HepG2 (cell line): ENCODE measurements around the gene SETD5. TPM values are rescaled to one million over a fixed set of nuclear protein-coding genes. Genes with fewer than 3 reads are reported as not detected.

Experiments
- ATAC-seq: fragments of 200-7000 bp; cut with Tn5 transposase; 3 replicates; pipeline ENCODE4 v1.9.1; 2020; ENCODE audit warnings: mild to moderate bottlenecking, moderate library complexity
- BruUV-seq: library from RNA; stranded (reverse); fragments of 400-500 nt; replicated peaks from 2 replicates; lab custom pipeline; 2021; lab: Mats Ljungman, UMichigan
- CTCF ChIA-PET: fragments of 300-600 bp; formaldehyde crosslinking; extraction: SDS; loops from one replicate; lab custom pipeline; 2021; ENCODE audit warnings: low total read pairs, inconsistent platforms, low intra/inter-chr PET ratio; lab: Yijun Ruan, JAX
- POLR2A ChIA-PET: fragments of 350-600 bp; sonication (Branson Sonifier 250); formaldehyde crosslinking; loops from one replicate; lab custom pipeline; 2020; ENCODE audit warnings: antibody characterized with exemption, inconsistent platforms; lab: Yijun Ruan, JAX
- DNase-seq: peaks from one replicate; pipeline ENCODE4 v3.0.0-alpha.2; 2015; ENCODE audit warnings: low spot score
- FAIRE-seq: peaks from 3 replicates; lab custom pipeline; 2011; peaks lifted over from hg19 to GRCh38; lab: Jason Lieb, UNC
- H2AFZ ChIP-seq: one replicate; pipeline ENCODE4 v1.6.1; 2011; ENCODE audit warnings: low read length, inconsistent platforms
- H3K27ac ChIP-seq: fragments of 300-600 bp; 3 replicates; pipeline ENCODE4 v1.8.0; 2011; ENCODE audit warnings: mixed run types, mild to moderate bottlenecking, mixed read lengths, low read length, inconsistent platforms; ENCODE audit not compliant: insufficient read depth; ENCODE audit errors: extremely low read length
- H3K27me3 ChIP-seq, 2 experiments: fragments of 200-600 bp in 1 of 2; 2 replicates in 1 of 2; 3 replicates in 1 of 2; pipeline versions ENCODE4 v1.6.0 to v1.8.0; 2011; ENCODE audit warnings: low read length in 2 of 2, mild to moderate bottlenecking in 2 of 2, moderate library complexity in 2 of 2, inconsistent platforms in 1 of 2; ENCODE audit not compliant: insufficient read depth in 2 of 2, control insufficient read depth in 1 of 2
- H3K36me3 ChIP-seq, 2 experiments: fragments of 200-600 bp in 1 of 2; replicated peaks in 1 of 2; 2 replicates in 1 of 2; 3 replicates in 1 of 2; pipeline versions ENCODE4 v1.5.1 to v1.8.0; 2011; ENCODE audit warnings: low read length in 2 of 2, inconsistent platforms in 1 of 2; ENCODE audit not compliant: insufficient read depth in 2 of 2, control insufficient read depth in 1 of 2
- H3K4me1 ChIP-seq: 2 replicates; pipeline ENCODE4 v1.5.1; 2012; ENCODE audit warnings: low read length, inconsistent platforms; ENCODE audit not compliant: insufficient read depth
- H3K4me2 ChIP-seq: 2 replicates; pipeline ENCODE4 v1.6.0; 2011; ENCODE audit warnings: low read depth, low read length, inconsistent platforms
- H3K4me3 ChIP-seq, 3 experiments: fragments of 200-600 bp in 1 of 3; sonication (generic), shearing (Covaris generic) in 1 of 3; replicated peaks in 1 of 3; 2 replicates each; pipeline ENCODE4 v1.5.1; 2011 to 2016; ENCODE audit warnings: low read length in 3 of 3, inconsistent platforms in 2 of 3, low read depth in 2 of 3, mild to moderate bottlenecking in 2 of 3, control low read depth in 1 of 3, mixed read lengths in 1 of 3; ENCODE audit not compliant: insufficient read depth in 1 of 3
- H3K79me2 ChIP-seq: one replicate; pipeline ENCODE4 v1.6.1; 2011; ENCODE audit warnings: low read length, inconsistent platforms; ENCODE audit not compliant: insufficient read depth
- H3K9ac ChIP-seq: 2 replicates; pipeline ENCODE4 v1.6.0; 2011; ENCODE audit warnings: mild to moderate bottlenecking, low read depth, low read length, inconsistent platforms; ENCODE audit not compliant: insufficient read depth
- H3K9me3 ChIP-seq: 2 replicates; pipeline ENCODE4 v1.5.1; 2012; ENCODE audit warnings: mild to moderate bottlenecking, low read length
- H4K20me1 ChIP-seq: 2 replicates; pipeline ENCODE4 v1.6.0; 2011; ENCODE audit warnings: inconsistent platforms, mild to moderate bottlenecking, low read length, moderate library complexity; ENCODE audit not compliant: insufficient read depth
- ASH2L ChIP-seq: fragments of 300-600, 200-600 bp; sonication (generic); IDR thresholded peaks from 2 replicates; pipeline ENCODE4 v1.7.0; 2017; ENCODE audit warnings: low read depth, mild to moderate bottlenecking, moderate library complexity, mixed read lengths, low read length; ENCODE audit not compliant: insufficient read length
- MBNL3 ChIP-seq: fragments of 250-450 bp; sonication (Bioruptor Pico); conservative IDR thresholded peaks from 2 replicates; pipeline ENCODE4 v1.8.0; 2022; ENCODE audit warnings: mild to moderate bottlenecking, inconsistent platforms
- ZGPAT ChIP-seq: IDR thresholded peaks from 2 replicates; pipeline ENCODE4 v1.6.1; 2016; ENCODE audit warnings: mild to moderate bottlenecking
- ZNF546 ChIP-seq: sonication (generic); formaldehyde crosslinking; conservative IDR thresholded peaks from 2 replicates; pipeline ENCODE4 v1.8.1; 2023; ENCODE audit warnings: mild to moderate bottlenecking, missing genetic modification reagents
- WGBS: methylation state at CpG from one replicate; pipeline ENCODE4 v1.1.6; 2017; ENCODE audit warnings: low lambda C conversion rate; 5-methylcytosine and 5-hydroxymethylcytosine counted together
- in situ Hi-C: cut with HindIII; loops from 2 replicates; pipeline ENCODE4 v1.10.0; 2017; ENCODE audit warnings: low pct_unique_long_range_greater_than_20kb; ENCODE audit not compliant: extremely low pct_ligation_motif_present
- intact Hi-C: fragments of 100-400 bp; cut with micrococcal nuclease; formaldehyde crosslinking; loops from one replicate; pipeline ENCODE4 v1.10.0; 2022; ENCODE audit not compliant: unreplicated experiment
- polyA plus RNA-seq, 8 experiments: library from polyadenylated mRNA; depleted of rRNA in 3 of 8; stranded (reverse) in 7 of 8; unstranded in 1 of 8; fragments of >200 nt; fragmentation: Illumina TruSeq in 4 of 8; extraction: Trizol in 4 of 8; gene quantifications; 2 replicates each; pipeline versions ENCODE4 v1.2.1 to v1.2.3, GENCODE V29; 2011 to 2016; ENCODE audit warnings: low read depth in 4 of 8, missing spikeins in 1 of 8, mixed read lengths in 1 of 8; ENCODE audit not compliant: insufficient read depth in 1 of 8
- total RNA-seq, 5 experiments: library from RNA; depleted of rRNA; stranded (reverse); fragments of >200 nt; fragmentation: Illumina TruSeq; extraction: Trizol; gene quantifications; 2 replicates each; pipeline ENCODE4 v1.2.3, GENCODE V29; 2016; ENCODE audit warnings: low read depth in 1 of 5

Gene SETD5
- total and polyA plus RNA-seq, 2 of the 13 experiments (the other 11 are each of a cell fraction or from before 2014, with no cell fraction given), result 46.8 to 95.8 TPM

- TF ChIP-seq ZGPAT (CRISPR knock-in tag) (0 out of 2 replicates have a peak, but pooled peaks have one; percentile 33), ZNF546 (no peak)
Observed at GRCh38 chr3:9398700-9399336, 1.4 kb downstream of the SETD5 start (continued).

- peaks cover 60% of the 10 kb centered on the region for H3K4me1 ChIP-seq
- no peak overlapping the region for H2AFZ ChIP-seq
- FAIRE-seq (no peak), DNase-seq (no peak), ATAC-seq (no peak)
- no peaks in the 10 kb centered on the region; a peak in 1 of 5 replicates for H3K27me3 ChIP-seq
- POLR2A ChIA-PET, result interaction anchor here (0.9 to 5.8 kb wide), 6 partner anchors 9 to 37 kb away, joined by 3 to 112 read pairs (median 4); partner anchors contain the start of gene THUMPD3
- H3K9ac ChIP-seq, result peak overlapping the region; percentile 100
- H3K27ac ChIP-seq, result peak overlapping the region; percentile 99
- peaks cover 0 to 12% of the 10 kb centered on the region in 2 experiments; a peak in 2 of 5 replicates for H3K36me3 ChIP-seq
- in situ Hi-C loops (no loop called here), intact Hi-C loops (no loop called here)
- BruUV-seq, result no TSS peak
- H4K20me1 ChIP-seq, result peaks cover 73% of the 10 kb centered on the region
- TF ChIP-seq MBNL3 (CRISPR knock-in tag), result no peak
- TF ChIP-seq ASH2L, result peak; percentile 35
- H3K79me2 ChIP-seq, result peaks cover 87% of the 10 kb centered on the region
- CTCF ChIA-PET, result no interaction called here
- H3K4me3 ChIP-seq, result peak overlapping the region; percentile 95 to 100 (median 96)
- H3K9me3 ChIP-seq, result no peaks in the 10 kb centered on the region
- WGBS, result 0% methylated on average over 2 of the region's 2 CpGs
- H3K4me2 ChIP-seq, result peak overlapping the region; percentile 95
Observed at GRCh38 chr3:9399337-9399703, 1.9 kb downstream of the SETD5 start.
